Right lobe of liver (tissue), 6 donors: ENCODE data around the gene ASTN1. TPM values are rescaled to one million over a fixed set of nuclear protein-coding genes. Genes with fewer than 3 reads are reported as not detected.

Experiments used
- ATAC-seq, 4 donors: fragments of 200-7000 bp; cut with Tn5 transposase; one replicate each; pipeline ENCODE4 v1.9.1; 2020; ENCODE audit warnings: mild to moderate bottlenecking in 4 of 4, moderate library complexity in 4 of 4
- DNase-seq, 3 donors: peaks; one replicate each; pipeline ENCODE4 v3.0.0-alpha.2; 2020
- H3K27ac ChIP-seq, 3 donors: fragments of 200-600 bp; one replicate each; pipeline ENCODE4 v1.8.0; 2022
- H3K27me3 ChIP-seq, 2 donors: fragments of 200-600 bp; one replicate each; pipeline ENCODE4 v1.8.0; 2022
- H3K36me3 ChIP-seq, 4 donors: fragments of 200-600 bp; sonication (generic) in 1 of 4; one replicate each; pipeline versions ENCODE4 v1.5.1 to v1.8.0; 2017 to 2022; ENCODE audit warnings: control low read depth in 1 of 4
- H3K4me1 ChIP-seq, 4 donors: fragments of 200-600 bp; sonication (generic) in 1 of 4; one replicate each; pipeline versions ENCODE4 v1.5.1 to v1.8.0; 2017 to 2022; ENCODE audit warnings: control low read depth in 1 of 4
- H3K4me3 ChIP-seq, 3 donors: fragments of 200-600 bp; one replicate each; pipeline ENCODE4 v1.8.0; 2022
- H3K9me3 ChIP-seq, 4 donors: fragments of 200-600 bp; sonication (generic) in 1 of 4; one replicate each; pipeline versions ENCODE4 v1.5.1 to v1.8.0; 2017 to 2022; ENCODE audit warnings: control low read depth in 1 of 4
- CTCF ChIP-seq, 4 donors: fragments of 200-600 bp in 3 of 4; fragments of 450-650 bp in 1 of 4; IDR thresholded peaks; one replicate each; pipeline versions ENCODE4 v1.5.1 to v1.8.0; 2016 to 2022; ENCODE audit warnings: antibody characterized with exemption in 4 of 4, mild to moderate bottlenecking in 2 of 4
- POLR2A ChIP-seq: fragments of 450-650 bp; IDR thresholded peaks from one replicate; pipeline ENCODE4 v1.6.1; 2017; ENCODE audit warnings: antibody characterized with exemption, mild to moderate bottlenecking
- WGBS: methylation state at CpG from one replicate; pipeline ENCODE4 v1.1.6; 2018; ENCODE audit warnings: low coverage, low lambda C conversion rate; ENCODE audit not compliant: insufficient coverage; ENCODE audit errors: missing lambda C conversion rate; 5-methylcytosine and 5-hydroxymethylcytosine counted together
- intact Hi-C, 2 donors: fragments of 100-400 bp; cut with DNase I; formaldehyde crosslinking; loops; one replicate each; pipeline versions ENCODE4 v1.11.2 to v1.14.1; 2022
- total RNA-seq, 6 experiments: library from RNA; depleted of rRNA in 2 of 6; stranded (reverse); fragments of >200 nt in 2 of 6; fragmentation: NEBNext Ultra II Directional in 3 of 6; extraction: Animal tissue kit (Norgen Biotek cat#: 25700) in 3 of 6; gene quantifications; one replicate each; pipeline versions ENCODE4 v1.1.0 to v1.2.4, GENCODE V29; 2016 to 2023
- donor health status: DM: no; HTN: yes; CAD: no.
- donor health status: DM: no; HTN: no; CAD: no.
- donor health status: DM: no; HTN: no; CAD: no.
- donor health status: DM: no; HTN: yes; CAD: no.
- donor health status: DM: no; HTN: yes; CAD: no.

The ASTN1 gene
- total RNA-seq, 6 experiments from 2014 or later = 0.06 to 0.78 (median 0.18) TPM

- intact Hi-C loops = no loop called here
- Histone ChIP-seq H3K27me3 (no peaks in the 10 kb centered on the region), H3K4me1 (no peaks in the 10 kb centered on the region), H3K36me3 (no peaks in the 10 kb centered on the region), H3K9me3 (no peaks in the 10 kb centered on the region), H3K27ac (no peak overlapping the region), H3K4me3 (no peak overlapping the region)
- ATAC-seq (no peak), DNase-seq (no peak)
- WGBS = 61% methylated on average over 5 of the region's 5 CpGs
- TF ChIP-seq CTCF (IDR thresholded peaks at IDR 0.05) = no peak
These were observed 180.8 kb downstream of the ASTN1 start for GRCh38 chr1:176983731-176984130.

- 74% methylated on average over 5 of the region's 7 CpGs for WGBS
- ATAC-seq (no peak), DNase-seq (no peak)
- no peaks in the 10 kb centered on the region for H3K9me3 ChIP-seq
- intact Hi-C loops = no loop called here
- H3K4me1 ChIP-seq = no peaks in the 10 kb centered on the region
- no peaks in the 10 kb centered on the region for H3K36me3 ChIP-seq
- H3K27ac ChIP-seq = no peak overlapping the region
- TF ChIP-seq POLR2A = no peak
- TF ChIP-seq CTCF (IDR thresholded peaks at IDR 0.05) = no peak
- no peaks in the 10 kb centered on the region for H3K27me3 ChIP-seq
- no peak overlapping the region for H3K4me3 ChIP-seq
These were observed 187.7 kb downstream of the ASTN1 start for GRCh38 chr1:176976771-176977170.

- DNase-seq = no peak
- whole genome bisulfite sequencing = 47% methylated on average over 4 of the region's 4 CpGs
- TF ChIP-seq POLR2A = no peak
- no peak for TF ChIP-seq CTCF (IDR thresholded peaks at IDR 0.05)
- H3K36me3 ChIP-seq = no peaks in the 10 kb centered on the region
- no peak overlapping the region for H3K4me3 ChIP-seq
- no peaks in the 10 kb centered on the region for H3K9me3 ChIP-seq
- H3K27ac ChIP-seq = no peak overlapping the region
- intact Hi-C loops = no loop called here
- no peaks in the 10 kb centered on the region for H3K27me3 ChIP-seq
- no peak for ATAC-seq
- no peaks in the 10 kb centered on the region for H3K4me1 ChIP-seq
These were observed 188.3 kb downstream of the ASTN1 start for GRCh38 chr1:176976225-176976624.

- H3K36me3 ChIP-seq = no peaks in the 10 kb centered on the region
- no peaks in the 10 kb centered on the region for H3K9me3 ChIP-seq
- 100% methylated on average over 1 of the region's 2 CpGs for WGBS
- TF ChIP-seq CTCF (IDR thresholded peaks at IDR 0.05) = no peak
- no peak for TF ChIP-seq POLR2A
- no peak for DNase-seq
- ATAC-seq = no peak
- H3K4me1 ChIP-seq = no peaks in the 10 kb centered on the region
- H3K4me3 ChIP-seq = no peak overlapping the region
- no peak overlapping the region for H3K27ac ChIP-seq
- intact Hi-C loops = no loop called here
- H3K27me3 ChIP-seq = no peaks in the 10 kb centered on the region
These were observed 199.8 kb downstream of the ASTN1 start for GRCh38 chr1:176964687-176965086.

- H3K9me3 ChIP-seq = no peaks in the 10 kb centered on the region
- intact Hi-C loops = no loop called here
- WGBS = 60% methylated on average over 2 of the region's 2 CpGs
- no peak overlapping the region for H3K27ac ChIP-seq
- no peaks in the 10 kb centered on the region for H3K36me3 ChIP-seq
- H3K27me3 ChIP-seq = no peaks in the 10 kb centered on the region
- no peak for TF ChIP-seq POLR2A
- TF ChIP-seq CTCF (IDR thresholded peaks at IDR 0.05) = no peak
- no peak overlapping the region for H3K4me3 ChIP-seq
- ATAC-seq (no peak), DNase-seq (no peak)
- H3K4me1 ChIP-seq = no peaks in the 10 kb centered on the region
These were observed 201.3 kb downstream of the ASTN1 start for GRCh38 chr1:176963181-176963580.
